HepG2 (cell line): ENCODE data around the gene DYSF. TPM values are rescaled to one million over a fixed set of nuclear protein-coding genes. Genes with fewer than 3 reads are reported as not detected.
A peak's percentile ranks its signal among the peaks of the same experiment; 100 is the strongest.

Source experiments
- BRCA1 ChIP-seq: sonication (generic); formaldehyde crosslinking; IDR thresholded peaks from 2 replicates; pipeline ENCODE4 v1.4.0; 2020; ENCODE audit warnings: missing genetic modification reagents
- CBX2 ChIP-seq, 2 experiments: fragments of 200-600 bp in 1 of 2; sonication (generic); formaldehyde crosslinking in 1 of 2; IDR thresholded peaks; 2 replicates each; pipeline versions ENCODE4 v1.7.0 to v1.8.1; 2018 to 2022; ENCODE audit warnings: low read depth in 2 of 2, low read length in 1 of 2, mild to moderate bottlenecking in 1 of 2, missing genetic modification reagents in 1 of 2
- GABPB1 ChIP-seq: IDR thresholded peaks from 2 replicates; pipeline ENCODE4 v1.6.1; 2016; ENCODE audit warnings: mild to moderate bottlenecking, missing genetic modification reagents, moderate library complexity, missing compliant biosample characterization
- HNF4G ChIP-seq, 2 experiments: sonication (generic) in 1 of 2; formaldehyde crosslinking in 1 of 2; IDR thresholded peaks; 2 replicates each; pipeline versions ENCODE4 v1.4.0 to v1.6.1; 2011 to 2020; ENCODE audit warnings: borderline replicate concordance in 2 of 2, low read depth in 2 of 2, mild to moderate bottlenecking in 2 of 2, low read length in 1 of 2, missing genetic modification reagents in 1 of 2, moderate library complexity in 1 of 2
- HOXA3 ChIP-seq: sonication (generic); formaldehyde crosslinking; IDR thresholded peaks from 2 replicates; pipeline ENCODE4 v1.5.0; 2020; ENCODE audit warnings: missing genetic modification reagents
- MED13 ChIP-seq: sonication (generic); formaldehyde crosslinking; IDR thresholded peaks from 2 replicates; pipeline ENCODE4 v1.5.0; 2020; ENCODE audit warnings: missing genetic modification reagents
- MLLT10 ChIP-seq: sonication (generic); formaldehyde crosslinking; IDR thresholded peaks from 2 replicates; pipeline ENCODE4 v1.4.0; 2020; ENCODE audit warnings: missing genetic modification reagents
- NRL ChIP-seq: sonication (generic); formaldehyde crosslinking; IDR thresholded peaks from 2 replicates; pipeline ENCODE4 v1.5.0; 2020; ENCODE audit warnings: missing genetic modification reagents, mild to moderate bottlenecking, moderate library complexity, borderline replicate concordance
- PHF20 ChIP-seq: sonication (generic); formaldehyde crosslinking; IDR thresholded peaks from 2 replicates; pipeline ENCODE4 v1.5.0; 2020; ENCODE audit warnings: mild to moderate bottlenecking, missing genetic modification reagents
- SNAPC2 ChIP-seq: sonication (generic); formaldehyde crosslinking; IDR thresholded peaks from 2 replicates; pipeline ENCODE4 v1.8.1; 2022; ENCODE audit warnings: mild to moderate bottlenecking, missing genetic modification reagents
- SNRNP70 ChIP-seq: fragments of 200-400 bp; formaldehyde crosslinking; IDR thresholded peaks from 2 replicates; pipeline ENCODE4 v1.6.1; 2017; ENCODE audit warnings: mild to moderate bottlenecking, low read depth, low read length, moderate library complexity
- TOPORS ChIP-seq: sonication (generic); formaldehyde crosslinking; IDR thresholded peaks from 2 replicates; pipeline ENCODE4 v1.8.0; 2023; ENCODE audit warnings: mild to moderate bottlenecking, missing genetic modification reagents
- YEATS2 ChIP-seq: sonication (generic); formaldehyde crosslinking; IDR thresholded peaks from 2 replicates; pipeline ENCODE4 v1.4.0; 2020; ENCODE audit warnings: missing genetic modification reagents, borderline replicate concordance
- ZNF101 ChIP-seq: sonication (generic); formaldehyde crosslinking; IDR thresholded peaks from 2 replicates; pipeline ENCODE4 v1.4.0; 2020; ENCODE audit warnings: mild to moderate bottlenecking, low read depth, missing genetic modification reagents, borderline replicate concordance
- ZNF234 ChIP-seq: sonication (generic); formaldehyde crosslinking; conservative IDR thresholded peaks from 2 replicates; pipeline ENCODE4 v1.5.1; 2020; ENCODE audit warnings: mild to moderate bottlenecking, missing genetic modification reagents
- ZNF510 ChIP-seq: sonication (generic); formaldehyde crosslinking; IDR thresholded peaks from 2 replicates; pipeline ENCODE4 v1.4.0; 2020; ENCODE audit warnings: low read depth, mild to moderate bottlenecking, missing genetic modification reagents
- ZZZ3 ChIP-seq: sonication (generic); formaldehyde crosslinking; IDR thresholded peaks from 2 replicates; pipeline ENCODE4 v1.4.0; 2020; ENCODE audit warnings: missing genetic modification reagents, mild to moderate bottlenecking, borderline replicate concordance
- polyA plus RNA-seq, 8 experiments: library from polyadenylated mRNA; depleted of rRNA in 3 of 8; stranded (reverse) in 7 of 8; unstranded in 1 of 8; fragments of >200 nt; fragmentation: Illumina TruSeq in 4 of 8; extraction: Trizol in 4 of 8; gene quantifications; 2 replicates each; pipeline versions ENCODE4 v1.2.1 to v1.2.3, GENCODE V29; 2011 to 2016; ENCODE audit warnings: low read depth in 4 of 8, missing spikeins in 1 of 8, mixed read lengths in 1 of 8; ENCODE audit not compliant: insufficient read depth in 1 of 8
- total RNA-seq, 5 experiments: library from RNA; depleted of rRNA; stranded (reverse); fragments of >200 nt; fragmentation: Illumina TruSeq; extraction: Trizol; gene quantifications; 2 replicates each; pipeline ENCODE4 v1.2.3, GENCODE V29; 2016; ENCODE audit warnings: low read depth in 1 of 5
- TF ChIP-seq, protein P1 (sequence below): fragments of 450-650 bp; IDR thresholded peaks from 2 replicates; pipeline ENCODE4 v1.6.1; 2017
- TF ChIP-seq, protein P2 (sequence below): sonication (generic); formaldehyde crosslinking; IDR thresholded peaks from 2 replicates; pipeline ENCODE4 v1.5.1; 2020; ENCODE audit warnings: mild to moderate bottlenecking, missing genetic modification reagents, borderline replicate concordance
- TF ChIP-seq, protein P3 (sequence below): IDR thresholded peaks from 2 replicates; pipeline ENCODE4 v1.6.1; 2016; ENCODE audit warnings: mild to moderate bottlenecking, missing biosample characterization, missing genetic modification reagents

DYSF gene
- total and polyA plus RNA-seq, 2 of the 13 experiments (the other 11 are each of a cell fraction or from before 2014, with no cell fraction given): 0.15 to 2.4 TPM

DNA sequence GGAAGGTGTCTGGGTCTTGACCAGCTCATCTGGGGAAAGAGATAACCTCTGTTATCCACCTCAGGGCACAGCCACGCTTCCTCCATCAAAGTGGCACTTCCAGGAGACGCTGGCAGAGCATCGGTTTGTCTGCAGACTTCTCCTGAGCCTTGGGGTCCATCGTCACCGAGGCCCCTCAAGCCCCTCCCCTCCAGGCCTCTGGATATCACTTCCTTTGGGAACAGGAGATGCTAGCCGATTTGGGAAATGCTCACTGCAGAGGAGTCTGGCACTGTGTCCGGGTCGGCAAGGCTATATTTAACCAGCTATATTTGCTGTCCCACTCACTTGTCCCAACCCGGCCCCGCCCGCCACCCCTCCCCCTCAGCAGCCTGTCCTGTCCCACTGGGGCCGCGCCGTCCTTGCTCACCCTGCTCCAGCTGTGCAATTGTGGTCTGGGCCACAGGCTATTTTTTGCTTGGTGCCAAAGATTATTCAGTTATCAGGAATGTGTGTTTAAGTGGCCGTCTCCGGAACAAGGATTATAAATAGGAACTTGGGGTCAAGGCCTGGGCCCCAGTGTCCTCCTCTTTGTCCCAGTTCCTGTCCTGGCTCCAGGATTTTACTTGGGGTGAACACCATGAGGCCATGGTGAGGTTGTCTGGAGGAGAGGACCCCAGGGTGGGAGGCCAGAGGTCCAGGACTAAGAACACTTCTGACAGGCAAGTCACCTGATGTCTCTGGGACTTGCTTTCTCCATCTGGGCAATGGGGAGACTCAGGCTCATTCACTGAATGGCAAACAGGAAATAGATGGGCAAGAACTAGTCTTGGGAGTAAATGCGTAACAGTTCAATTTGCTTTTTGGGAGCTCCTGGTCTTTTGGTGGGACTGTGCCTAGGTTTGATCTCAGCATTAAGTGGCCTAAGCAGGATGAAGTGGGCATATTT is 263.6 kb downstream of the DYSF start (continued):
- TF ChIP-seq, protein P1, sequence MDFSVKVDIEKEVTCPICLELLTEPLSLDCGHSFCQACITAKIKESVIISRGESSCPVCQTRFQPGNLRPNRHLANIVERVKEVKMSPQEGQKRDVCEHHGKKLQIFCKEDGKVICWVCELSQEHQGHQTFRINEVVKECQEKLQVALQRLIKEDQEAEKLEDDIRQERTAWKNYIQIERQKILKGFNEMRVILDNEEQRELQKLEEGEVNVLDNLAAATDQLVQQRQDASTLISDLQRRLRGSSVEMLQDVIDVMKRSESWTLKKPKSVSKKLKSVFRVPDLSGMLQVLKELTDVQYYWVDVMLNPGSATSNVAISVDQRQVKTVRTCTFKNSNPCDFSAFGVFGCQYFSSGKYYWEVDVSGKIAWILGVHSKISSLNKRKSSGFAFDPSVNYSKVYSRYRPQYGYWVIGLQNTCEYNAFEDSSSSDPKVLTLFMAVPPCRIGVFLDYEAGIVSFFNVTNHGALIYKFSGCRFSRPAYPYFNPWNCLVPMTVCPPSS: no peak
- TF ChIP-seq SNRNP70 (no peak), ZZZ3 (no peak), GABPB1 (CRISPR knock-in tag) (no peak), SNAPC2 (CRISPR knock-in tag) (no peak), NRL (CRISPR knock-in tag) (no peak), ZNF234 (no peak), PHF20 (CRISPR knock-in tag) (no peak), CBX2 (IDR thresholded peaks at IDR 0.05; ENCODE audit: low read depth, low read length) (no peak), CBX2 (CRISPR knock-in tag; IDR thresholded peaks at IDR 0.05; ENCODE audit: low read depth) (no peak), TOPORS (CRISPR knock-in tag) (no peak), MLLT10 (CRISPR knock-in tag) (no peak), ZNF101 (no peak), MED13 (CRISPR knock-in tag) (0 out of 2 replicates have a peak, but pooled peaks have one; percentile 4), YEATS2 (CRISPR knock-in tag) (no peak), HNF4G (IDR thresholded peaks at IDR 0.05; ENCODE audit: borderline replicate concordance, low read depth, low read length) (peak; percentile 40; the same call in 1 of the 2 replicates), HNF4G (CRISPR knock-in tag; IDR thresholded peaks at IDR 0.05; ENCODE audit: borderline replicate concordance, low read depth) (peak; percentile 42; the same call in 1 of the 2 replicates), BRCA1 (CRISPR knock-in tag) (no peak), HOXA3 (CRISPR knock-in tag) (no peak), ZNF510 (CRISPR knock-in tag) (no peak)
- TF ChIP-seq, protein P2, sequence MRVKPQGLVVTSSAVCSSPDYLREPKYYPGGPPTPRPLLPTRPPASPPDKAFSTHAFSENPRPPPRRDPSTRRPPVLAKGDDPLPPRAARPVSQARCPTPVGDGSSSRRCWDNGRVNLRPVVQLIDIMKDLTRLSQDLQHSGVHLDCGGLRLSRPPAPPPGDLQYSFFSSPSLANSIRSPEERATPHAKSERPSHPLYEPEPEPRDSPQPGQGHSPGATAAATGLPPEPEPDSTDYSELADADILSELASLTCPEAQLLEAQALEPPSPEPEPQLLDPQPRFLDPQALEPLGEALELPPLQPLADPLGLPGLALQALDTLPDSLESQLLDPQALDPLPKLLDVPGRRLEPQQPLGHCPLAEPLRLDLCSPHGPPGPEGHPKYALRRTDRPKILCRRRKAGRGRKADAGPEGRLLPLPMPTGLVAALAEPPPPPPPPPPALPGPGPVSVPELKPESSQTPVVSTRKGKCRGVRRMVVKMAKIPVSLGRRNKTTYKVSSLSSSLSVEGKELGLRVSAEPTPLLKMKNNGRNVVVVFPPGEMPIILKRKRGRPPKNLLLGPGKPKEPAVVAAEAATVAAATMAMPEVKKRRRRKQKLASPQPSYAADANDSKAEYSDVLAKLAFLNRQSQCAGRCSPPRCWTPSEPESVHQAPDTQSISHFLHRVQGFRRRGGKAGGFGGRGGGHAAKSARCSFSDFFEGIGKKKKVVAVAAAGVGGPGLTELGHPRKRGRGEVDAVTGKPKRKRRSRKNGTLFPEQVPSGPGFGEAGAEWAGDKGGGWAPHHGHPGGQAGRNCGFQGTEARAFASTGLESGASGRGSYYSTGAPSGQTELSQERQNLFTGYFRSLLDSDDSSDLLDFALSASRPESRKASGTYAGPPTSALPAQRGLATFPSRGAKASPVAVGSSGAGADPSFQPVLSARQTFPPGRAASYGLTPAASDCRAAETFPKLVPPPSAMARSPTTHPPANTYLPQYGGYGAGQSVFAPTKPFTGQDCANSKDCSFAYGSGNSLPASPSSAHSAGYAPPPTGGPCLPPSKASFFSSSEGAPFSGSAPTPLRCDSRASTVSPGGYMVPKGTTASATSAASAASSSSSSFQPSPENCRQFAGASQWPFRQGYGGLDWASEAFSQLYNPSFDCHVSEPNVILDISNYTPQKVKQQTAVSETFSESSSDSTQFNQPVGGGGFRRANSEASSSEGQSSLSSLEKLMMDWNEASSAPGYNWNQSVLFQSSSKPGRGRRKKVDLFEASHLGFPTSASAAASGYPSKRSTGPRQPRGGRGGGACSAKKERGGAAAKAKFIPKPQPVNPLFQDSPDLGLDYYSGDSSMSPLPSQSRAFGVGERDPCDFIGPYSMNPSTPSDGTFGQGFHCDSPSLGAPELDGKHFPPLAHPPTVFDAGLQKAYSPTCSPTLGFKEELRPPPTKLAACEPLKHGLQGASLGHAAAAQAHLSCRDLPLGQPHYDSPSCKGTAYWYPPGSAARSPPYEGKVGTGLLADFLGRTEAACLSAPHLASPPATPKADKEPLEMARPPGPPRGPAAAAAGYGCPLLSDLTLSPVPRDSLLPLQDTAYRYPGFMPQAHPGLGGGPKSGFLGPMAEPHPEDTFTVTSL (CRISPR knock-in tag): peak; percentile 52; the same call in 1 of the 2 replicates
- TF ChIP-seq, protein P3, sequence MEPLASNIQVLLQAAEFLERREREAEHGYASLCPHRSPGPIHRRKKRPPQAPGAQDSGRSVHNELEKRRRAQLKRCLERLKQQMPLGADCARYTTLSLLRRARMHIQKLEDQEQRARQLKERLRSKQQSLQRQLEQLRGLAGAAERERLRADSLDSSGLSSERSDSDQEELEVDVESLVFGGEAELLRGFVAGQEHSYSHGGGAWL (CRISPR knock-in tag): no peak
